GM23338 (cell line): ENCODE results near the gene RHOBTB3. TPM values are rescaled to one million over a fixed set of nuclear protein-coding genes. Genes with fewer than 3 reads are reported as not detected.

Experiments
- ATAC-seq: fragments of 200-7000 bp; cut with Tn5 transposase; 3 replicates; pipeline ENCODE4 v1.9.1; 2020
- DNase-seq: peaks from one replicate; pipeline ENCODE4 v3.0.0-alpha.2; 2015; ENCODE audit warnings: low spot score
- H2AFZ ChIP-seq: fragments of 200-600 bp; sonication (generic); 2 replicates; pipeline ENCODE4 v1.8.0; 2016; ENCODE audit warnings: antibody characterized with exemption, mild to moderate bottlenecking, moderate library complexity
- H3F3A ChIP-seq: fragments of 200-600 bp; sonication (generic); replicated peaks from 2 replicates; pipeline ENCODE4 v1.8.0; 2017; ENCODE audit warnings: antibody characterized with exemption, mixed run types, low read depth
- H3K27ac ChIP-seq: fragments of 200-600 bp; sonication (generic); 2 replicates; pipeline ENCODE4 v1.6.1; 2016; ENCODE audit warnings: low read depth
- H3K27me3 ChIP-seq: fragments of 200-600 bp; sonication (generic); 2 replicates; pipeline ENCODE4 v1.8.0; 2016; ENCODE audit warnings: mild to moderate bottlenecking, mixed run types, moderate library complexity; ENCODE audit not compliant: insufficient read depth
- H3K36me3 ChIP-seq: fragments of 200-600 bp; sonication (generic); 2 replicates; pipeline ENCODE4 v1.8.0; 2016; ENCODE audit warnings: mild to moderate bottlenecking; ENCODE audit not compliant: insufficient read depth
- H3K4me1 ChIP-seq: fragments of 200-600 bp; sonication (generic); 2 replicates; pipeline ENCODE4 v1.8.0; 2016; ENCODE audit warnings: mild to moderate bottlenecking, moderate library complexity; ENCODE audit not compliant: insufficient read depth
- H3K4me2 ChIP-seq: fragments of 200-600 bp; sonication (generic); 2 replicates; pipeline ENCODE4 v1.7.1; 2017; ENCODE audit warnings: mixed run types
- H3K4me3 ChIP-seq: fragments of 200-600 bp; sonication (generic); 2 replicates; pipeline ENCODE4 v1.6.1; 2016; ENCODE audit warnings: mixed run types
- H3K79me2 ChIP-seq: fragments of 200-600 bp; sonication (generic); replicated peaks from 2 replicates; pipeline ENCODE4 v1.8.0; 2017; ENCODE audit warnings: mild to moderate bottlenecking; ENCODE audit not compliant: insufficient read depth
- H3K9me2 ChIP-seq: fragments of 200-600 bp; sonication (generic); 2 replicates; pipeline ENCODE4 v1.8.0; 2017; ENCODE audit not compliant: insufficient read depth
- H4K20me1 ChIP-seq: fragments of 200-600 bp; sonication (generic); replicated peaks from 2 replicates; pipeline ENCODE4 v1.8.0; 2017; ENCODE audit warnings: mild to moderate bottlenecking; ENCODE audit not compliant: insufficient read depth
- H3K27ac Mint-ChIP-seq: 2 replicates; pipeline ENCODE4 v1.8.0; 2020; ENCODE audit warnings: inconsistent platforms, mild to moderate bottlenecking, moderate library complexity, mixed read lengths
- H3K27me3 Mint-ChIP-seq: 3 replicates; pipeline ENCODE4 v1.8.0; 2022; ENCODE audit warnings: low read depth, mild to moderate bottlenecking, moderate library complexity, mixed read lengths, inconsistent platforms; ENCODE audit not compliant: insufficient read depth, poor library complexity
- H3K36me3 Mint-ChIP-seq: 3 replicates; pipeline ENCODE4 v1.8.0; 2021; ENCODE audit warnings: low read depth, mild to moderate bottlenecking, inconsistent platforms, moderate library complexity, mixed read lengths
- H3K4me1 Mint-ChIP-seq: 3 replicates; pipeline ENCODE4 v1.8.0; 2020; ENCODE audit warnings: mild to moderate bottlenecking, inconsistent platforms, mixed read lengths
- H3K4me3 Mint-ChIP-seq: 3 replicates; pipeline ENCODE4 v1.8.0; 2021; ENCODE audit warnings: moderate library complexity, mild to moderate bottlenecking, inconsistent platforms, mixed read lengths
- H3K9me3 Mint-ChIP-seq: 3 replicates; pipeline ENCODE4 v1.8.0; 2020; ENCODE audit warnings: moderate library complexity, mild to moderate bottlenecking, inconsistent platforms, mixed read lengths
- CREB1 ChIP-seq: fragments of 250-450 bp; sonication (Bioruptor Pico); IDR thresholded peaks from 2 replicates; pipeline ENCODE4 v1.5.0; 2020; ENCODE audit warnings: low read depth, mild to moderate bottlenecking, moderate library complexity
- EZH2 ChIP-seq: fragments of 200-600 bp; sonication (generic); IDR thresholded peaks from one replicate; pipeline ENCODE4 v1.8.0; 2017; ENCODE audit warnings: antibody characterized with exemption, mild to moderate bottlenecking, low read depth; ENCODE audit not compliant: unreplicated experiment
- EZH2phosphoT487 ChIP-seq: fragments of 200-600 bp; sonication (generic); IDR thresholded peaks from one replicate; pipeline ENCODE4 v1.8.1; 2018; ENCODE audit warnings: antibody characterized with exemption; ENCODE audit not compliant: unreplicated experiment
- JUNB ChIP-seq: IDR thresholded peaks from one replicate; pipeline ENCODE4 v1.6.1; 2016; ENCODE audit warnings: antibody characterized with exemption; ENCODE audit not compliant: unreplicated experiment
- NANOG ChIP-seq: IDR thresholded peaks from 2 replicates; pipeline ENCODE4 v1.6.1; 2016; ENCODE audit warnings: antibody characterized with exemption, borderline replicate concordance
- POLR2AphosphoS5 ChIP-seq: IDR thresholded peaks from 2 replicates; pipeline ENCODE4 v1.6.1; 2016; ENCODE audit warnings: antibody characterized with exemption, low read depth
- STAT1 ChIP-seq: IDR thresholded peaks from one replicate; pipeline ENCODE4 v1.6.1; 2016; ENCODE audit warnings: antibody characterized with exemption; ENCODE audit not compliant: unreplicated experiment
- ZNF114 ChIP-seq: fragments of 250-450 bp; sonication (Bioruptor Pico); IDR thresholded peaks from 2 replicates; pipeline ENCODE4 v1.5.0; 2020; ENCODE audit warnings: mild to moderate bottlenecking, moderate library complexity
- ZNF331 ChIP-seq: fragments of 250-450 bp; sonication (Bioruptor Pico); IDR thresholded peaks from 2 replicates; pipeline ENCODE4 v1.5.0; 2020; ENCODE audit warnings: low read depth, mild to moderate bottlenecking, moderate library complexity
- polyA plus RNA-seq: library from polyadenylated mRNA; unstranded; fragments of >200 nt; fragmentation: Nextera tagmentation; extraction: Ambion mirVana; gene quantifications from 2 replicates; pipeline ENCODE4 v1.2.1, GENCODE V29; 2016
- total RNA-seq: library from RNA; depleted of rRNA; stranded (reverse); fragments of >200 nt; shearing (Covaris generic); gene quantifications from 2 replicates; pipeline ENCODE4 v1.2.3, GENCODE V29; 2014
- TF ChIP-seq, protein P1 (sequence below): fragments of 250-450 bp; sonication (Bioruptor Pico); IDR thresholded peaks from 2 replicates; pipeline ENCODE4 v1.5.0; 2020; ENCODE audit warnings: mild to moderate bottlenecking, moderate library complexity
- TF ChIP-seq, protein P2 (sequence below): IDR thresholded peaks from 2 replicates; pipeline ENCODE4 v1.6.1; 2016; ENCODE audit warnings: antibody characterized with exemption
- TF ChIP-seq, protein P3 (sequence below), 2 experiments: fragments of 200-600 bp in 1 of 2; sonication (generic) in 1 of 2; conservative IDR thresholded peaks; 2 replicates each; pipeline versions ENCODE4 v1.5.1 to v1.6.1; 2016 to 2017; ENCODE audit warnings: antibody characterized with exemption in 2 of 2, low read depth in 2 of 2, mild to moderate bottlenecking in 2 of 2, moderate library complexity in 1 of 2
- TF ChIP-seq, protein P4 (sequence below): IDR thresholded peaks from one replicate; pipeline ENCODE4 v1.6.1; 2018; ENCODE audit warnings: antibody characterized with exemption; ENCODE audit not compliant: unreplicated experiment

The RHOBTB3 gene
- total and polyA plus RNA-seq, 2 experiments from 2014 or later: 10.0 to 13.4 TPM

DNA sequence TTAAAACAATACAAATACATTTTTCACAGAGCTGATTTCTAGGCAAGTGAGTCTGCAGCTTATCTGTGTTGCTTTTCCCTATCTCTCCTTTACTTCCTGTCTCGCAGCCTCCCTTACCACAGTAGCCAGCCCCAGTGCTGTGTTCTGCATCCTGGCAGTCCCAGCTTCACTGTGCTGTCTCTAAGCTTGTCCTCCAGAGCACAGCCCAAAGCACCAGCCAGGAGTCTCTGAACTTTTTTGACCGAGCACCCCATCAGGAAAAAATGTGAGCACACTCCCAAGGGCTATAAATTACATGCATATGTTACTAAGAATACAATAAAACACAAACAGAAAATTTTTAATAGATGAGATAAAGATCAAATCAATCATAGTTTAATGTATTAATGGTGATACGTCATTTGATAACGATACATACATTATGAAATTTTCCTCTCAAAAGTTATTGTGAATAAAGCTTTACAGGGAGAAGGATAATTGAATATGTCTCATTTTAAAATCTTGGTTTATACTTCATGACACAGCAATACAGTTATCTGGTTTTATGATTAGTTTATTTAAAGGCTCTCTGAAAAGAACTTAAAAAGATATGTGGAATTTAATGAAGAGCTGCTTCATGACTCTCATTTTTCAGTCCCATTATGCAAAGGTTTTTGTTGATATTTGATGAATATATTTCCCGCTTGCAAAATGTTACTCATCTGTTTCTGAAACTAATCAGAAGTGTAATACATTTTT lies 7.3 kb upstream of the RHOBTB3 start:
- H3K9me2 ChIP-seq: no peaks in the 10 kb centered on the region
- H3K4me3 Mint-ChIP-seq: no peak overlapping the region
- peak; percentile 90 for ATAC-seq
- H2AFZ ChIP-seq: no peak overlapping the region
- no peaks in the 10 kb centered on the region for H3F3A ChIP-seq
- H3K36me3 Mint-ChIP-seq: no peaks in the 10 kb centered on the region
- peaks cover 21% of the 10 kb centered on the region for H3K4me1 ChIP-seq
- H3K4me2 ChIP-seq: no peak overlapping the region
- H3K27ac ChIP-seq: no peak overlapping the region
- H3K27me3 Mint-ChIP-seq: peaks cover 2% of the 10 kb centered on the region
- no peak overlapping the region for H3K27ac Mint-ChIP-seq
- DNase-seq: peak; percentile 28
- no peak for TF ChIP-seq CREB1
- TF ChIP-seq, protein P1, sequence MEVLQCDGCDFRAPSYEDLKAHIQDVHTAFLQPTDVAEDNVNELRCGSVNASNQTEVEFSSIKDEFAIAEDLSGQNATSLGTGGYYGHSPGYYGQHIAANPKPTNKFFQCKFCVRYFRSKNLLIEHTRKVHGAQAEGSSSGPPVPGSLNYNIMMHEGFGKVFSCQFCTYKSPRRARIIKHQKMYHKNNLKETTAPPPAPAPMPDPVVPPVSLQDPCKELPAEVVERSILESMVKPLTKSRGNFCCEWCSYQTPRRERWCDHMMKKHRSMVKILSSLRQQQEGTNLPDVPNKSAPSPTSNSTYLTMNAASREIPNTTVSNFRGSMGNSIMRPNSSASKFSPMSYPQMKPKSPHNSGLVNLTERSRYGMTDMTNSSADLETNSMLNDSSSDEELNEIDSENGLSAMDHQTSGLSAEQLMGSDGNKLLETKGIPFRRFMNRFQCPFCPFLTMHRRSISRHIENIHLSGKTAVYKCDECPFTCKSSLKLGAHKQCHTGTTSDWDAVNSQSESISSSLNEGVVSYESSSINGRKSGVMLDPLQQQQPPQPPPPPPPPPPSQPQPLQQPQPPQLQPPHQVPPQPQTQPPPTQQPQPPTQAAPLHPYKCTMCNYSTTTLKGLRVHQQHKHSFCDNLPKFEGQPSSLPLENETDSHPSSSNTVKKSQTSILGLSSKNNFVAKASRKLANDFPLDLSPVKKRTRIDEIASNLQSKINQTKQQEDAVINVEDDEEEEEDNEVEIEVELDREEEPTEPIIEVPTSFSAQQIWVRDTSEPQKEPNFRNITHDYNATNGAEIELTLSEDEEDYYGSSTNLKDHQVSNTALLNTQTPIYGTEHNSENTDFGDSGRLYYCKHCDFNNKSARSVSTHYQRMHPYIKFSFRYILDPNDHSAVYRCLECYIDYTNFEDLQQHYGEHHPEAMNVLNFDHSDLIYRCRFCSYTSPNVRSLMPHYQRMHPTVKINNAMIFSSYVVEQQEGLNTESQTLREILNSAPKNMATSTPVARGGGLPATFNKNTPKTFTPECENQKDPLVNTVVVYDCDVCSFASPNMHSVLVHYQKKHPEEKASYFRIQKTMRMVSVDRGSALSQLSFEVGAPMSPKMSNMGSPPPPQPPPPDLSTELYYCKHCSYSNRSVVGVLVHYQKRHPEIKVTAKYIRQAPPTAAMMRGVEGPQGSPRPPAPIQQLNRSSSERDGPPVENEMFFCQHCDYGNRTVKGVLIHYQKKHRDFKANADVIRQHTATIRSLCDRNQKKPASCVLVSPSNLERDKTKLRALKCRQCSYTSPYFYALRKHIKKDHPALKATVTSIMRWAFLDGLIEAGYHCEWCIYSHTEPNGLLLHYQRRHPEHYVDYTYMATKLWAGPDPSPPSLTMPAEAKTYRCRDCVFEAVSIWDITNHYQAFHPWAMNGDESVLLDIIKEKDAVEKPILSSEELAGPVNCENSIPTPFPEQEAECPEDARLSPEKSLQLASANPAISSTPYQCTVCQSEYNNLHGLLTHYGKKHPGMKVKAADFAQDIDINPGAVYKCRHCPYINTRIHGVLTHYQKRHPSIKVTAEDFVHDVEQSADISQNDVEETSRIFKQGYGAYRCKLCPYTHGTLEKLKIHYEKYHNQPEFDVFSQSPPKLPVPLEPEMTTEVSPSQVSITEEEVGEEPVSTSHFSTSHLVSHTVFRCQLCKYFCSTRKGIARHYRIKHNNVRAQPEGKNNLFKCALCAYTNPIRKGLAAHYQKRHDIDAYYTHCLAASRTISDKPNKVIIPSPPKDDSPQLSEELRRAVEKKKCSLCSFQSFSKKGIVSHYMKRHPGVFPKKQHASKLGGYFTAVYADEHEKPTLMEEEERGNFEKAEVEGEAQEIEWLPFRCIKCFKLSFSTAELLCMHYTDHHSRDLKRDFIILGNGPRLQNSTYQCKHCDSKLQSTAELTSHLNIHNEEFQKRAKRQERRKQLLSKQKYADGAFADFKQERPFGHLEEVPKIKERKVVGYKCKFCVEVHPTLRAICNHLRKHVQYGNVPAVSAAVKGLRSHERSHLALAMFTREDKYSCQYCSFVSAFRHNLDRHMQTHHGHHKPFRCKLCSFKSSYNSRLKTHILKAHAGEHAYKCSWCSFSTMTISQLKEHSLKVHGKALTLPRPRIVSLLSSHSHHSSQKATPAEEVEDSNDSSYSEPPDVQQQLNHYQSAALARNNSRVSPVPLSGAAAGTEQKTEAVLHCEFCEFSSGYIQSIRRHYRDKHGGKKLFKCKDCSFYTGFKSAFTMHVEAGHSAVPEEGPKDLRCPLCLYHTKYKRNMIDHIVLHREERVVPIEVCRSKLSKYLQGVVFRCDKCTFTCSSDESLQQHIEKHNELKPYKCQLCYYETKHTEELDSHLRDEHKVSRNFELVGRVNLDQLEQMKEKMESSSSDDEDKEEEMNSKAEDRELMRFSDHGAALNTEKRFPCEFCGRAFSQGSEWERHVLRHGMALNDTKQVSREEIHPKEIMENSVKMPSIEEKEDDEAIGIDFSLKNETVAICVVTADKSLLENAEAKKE (CRISPR knock-in tag): no peak
- TF ChIP-seq, protein P2, sequence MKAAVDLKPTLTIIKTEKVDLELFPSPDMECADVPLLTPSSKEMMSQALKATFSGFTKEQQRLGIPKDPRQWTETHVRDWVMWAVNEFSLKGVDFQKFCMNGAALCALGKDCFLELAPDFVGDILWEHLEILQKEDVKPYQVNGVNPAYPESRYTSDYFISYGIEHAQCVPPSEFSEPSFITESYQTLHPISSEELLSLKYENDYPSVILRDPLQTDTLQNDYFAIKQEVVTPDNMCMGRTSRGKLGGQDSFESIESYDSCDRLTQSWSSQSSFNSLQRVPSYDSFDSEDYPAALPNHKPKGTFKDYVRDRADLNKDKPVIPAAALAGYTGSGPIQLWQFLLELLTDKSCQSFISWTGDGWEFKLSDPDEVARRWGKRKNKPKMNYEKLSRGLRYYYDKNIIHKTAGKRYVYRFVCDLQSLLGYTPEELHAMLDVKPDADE: no peak
- no peak for TF ChIP-seq EZH2phosphoT487
- no peak for TF ChIP-seq ZNF114 (CRISPR knock-in tag)
- TF ChIP-seq, protein P3, sequence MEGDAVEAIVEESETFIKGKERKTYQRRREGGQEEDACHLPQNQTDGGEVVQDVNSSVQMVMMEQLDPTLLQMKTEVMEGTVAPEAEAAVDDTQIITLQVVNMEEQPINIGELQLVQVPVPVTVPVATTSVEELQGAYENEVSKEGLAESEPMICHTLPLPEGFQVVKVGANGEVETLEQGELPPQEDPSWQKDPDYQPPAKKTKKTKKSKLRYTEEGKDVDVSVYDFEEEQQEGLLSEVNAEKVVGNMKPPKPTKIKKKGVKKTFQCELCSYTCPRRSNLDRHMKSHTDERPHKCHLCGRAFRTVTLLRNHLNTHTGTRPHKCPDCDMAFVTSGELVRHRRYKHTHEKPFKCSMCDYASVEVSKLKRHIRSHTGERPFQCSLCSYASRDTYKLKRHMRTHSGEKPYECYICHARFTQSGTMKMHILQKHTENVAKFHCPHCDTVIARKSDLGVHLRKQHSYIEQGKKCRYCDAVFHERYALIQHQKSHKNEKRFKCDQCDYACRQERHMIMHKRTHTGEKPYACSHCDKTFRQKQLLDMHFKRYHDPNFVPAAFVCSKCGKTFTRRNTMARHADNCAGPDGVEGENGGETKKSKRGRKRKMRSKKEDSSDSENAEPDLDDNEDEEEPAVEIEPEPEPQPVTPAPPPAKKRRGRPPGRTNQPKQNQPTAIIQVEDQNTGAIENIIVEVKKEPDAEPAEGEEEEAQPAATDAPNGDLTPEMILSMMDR (conservative IDR thresholded peaks at IDR 0.05; ENCODE audit: low read depth in 2 of 2): no peak
- no peak for TF ChIP-seq POLR2AphosphoS5
- TF ChIP-seq STAT1: no peak
- TF ChIP-seq JUNB: no peak
- no peak for TF ChIP-seq EZH2
- no peak for TF ChIP-seq ZNF331 (CRISPR knock-in tag)
- TF ChIP-seq NANOG: no peak
- TF ChIP-seq, protein P4, sequence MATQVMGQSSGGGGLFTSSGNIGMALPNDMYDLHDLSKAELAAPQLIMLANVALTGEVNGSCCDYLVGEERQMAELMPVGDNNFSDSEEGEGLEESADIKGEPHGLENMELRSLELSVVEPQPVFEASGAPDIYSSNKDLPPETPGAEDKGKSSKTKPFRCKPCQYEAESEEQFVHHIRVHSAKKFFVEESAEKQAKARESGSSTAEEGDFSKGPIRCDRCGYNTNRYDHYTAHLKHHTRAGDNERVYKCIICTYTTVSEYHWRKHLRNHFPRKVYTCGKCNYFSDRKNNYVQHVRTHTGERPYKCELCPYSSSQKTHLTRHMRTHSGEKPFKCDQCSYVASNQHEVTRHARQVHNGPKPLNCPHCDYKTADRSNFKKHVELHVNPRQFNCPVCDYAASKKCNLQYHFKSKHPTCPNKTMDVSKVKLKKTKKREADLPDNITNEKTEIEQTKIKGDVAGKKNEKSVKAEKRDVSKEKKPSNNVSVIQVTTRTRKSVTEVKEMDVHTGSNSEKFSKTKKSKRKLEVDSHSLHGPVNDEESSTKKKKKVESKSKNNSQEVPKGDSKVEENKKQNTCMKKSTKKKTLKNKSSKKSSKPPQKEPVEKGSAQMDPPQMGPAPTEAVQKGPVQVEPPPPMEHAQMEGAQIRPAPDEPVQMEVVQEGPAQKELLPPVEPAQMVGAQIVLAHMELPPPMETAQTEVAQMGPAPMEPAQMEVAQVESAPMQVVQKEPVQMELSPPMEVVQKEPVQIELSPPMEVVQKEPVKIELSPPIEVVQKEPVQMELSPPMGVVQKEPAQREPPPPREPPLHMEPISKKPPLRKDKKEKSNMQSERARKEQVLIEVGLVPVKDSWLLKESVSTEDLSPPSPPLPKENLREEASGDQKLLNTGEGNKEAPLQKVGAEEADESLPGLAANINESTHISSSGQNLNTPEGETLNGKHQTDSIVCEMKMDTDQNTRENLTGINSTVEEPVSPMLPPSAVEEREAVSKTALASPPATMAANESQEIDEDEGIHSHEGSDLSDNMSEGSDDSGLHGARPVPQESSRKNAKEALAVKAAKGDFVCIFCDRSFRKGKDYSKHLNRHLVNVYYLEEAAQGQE: no peak
- H4K20me1 ChIP-seq: no peaks in the 10 kb centered on the region
- no peaks in the 10 kb centered on the region for H3K9me3 Mint-ChIP-seq
- H3K36me3 ChIP-seq: no peaks in the 10 kb centered on the region
- H3K4me3 ChIP-seq: no peak overlapping the region
- no peaks in the 10 kb centered on the region for H3K79me2 ChIP-seq
- H3K4me1 Mint-ChIP-seq: peaks cover 46% of the 10 kb centered on the region
- H3K27me3 ChIP-seq: peaks cover 19% of the 10 kb centered on the region
